BLaER1 (cell line): Measurements from ENCODE around the gene TYRO3.
"Not testable (repeated sequence)": the region's sequence is repeated elsewhere in the genome, so short reads cannot be mapped to it uniquely, and the experiment has no call there.

Source experiments
- H3K27ac ChIP-seq: shearing (Covaris generic); formaldehyde crosslinking; 2 replicates; pipeline ENCODE4 v1.8.1; 2022
- H3K27me3 ChIP-seq: shearing (Covaris generic); formaldehyde crosslinking; 2 replicates; pipeline ENCODE4 v1.8.1; 2022
- H3K36me3 ChIP-seq: shearing (Covaris generic); formaldehyde crosslinking; 2 replicates; pipeline ENCODE4 v1.8.1; 2022
- H3K4me1 ChIP-seq: shearing (Covaris generic); formaldehyde crosslinking; 2 replicates; pipeline ENCODE4 v1.8.1; 2022
- H3K4me2 ChIP-seq: shearing (Covaris generic); formaldehyde crosslinking; 2 replicates; pipeline ENCODE4 v1.8.1; 2022
- H3K4me3 ChIP-seq: shearing (Covaris generic); formaldehyde crosslinking; 2 replicates; pipeline ENCODE4 v1.8.1; 2022
- H3K9ac ChIP-seq: shearing (Covaris generic); formaldehyde crosslinking; 2 replicates; pipeline ENCODE4 v1.8.1; 2022
- H3K9me3 ChIP-seq: shearing (Covaris generic); formaldehyde crosslinking; 2 replicates; pipeline ENCODE4 v1.8.1; 2022
- H4K20me1 ChIP-seq: shearing (Covaris generic); formaldehyde crosslinking; 2 replicates; pipeline ENCODE4 v1.8.1; 2022
- Cebpa-rat ChIP-seq: shearing (Covaris generic); IDR thresholded peaks from 2 replicates; pipeline ENCODE4 v1.8.1; 2022

Gene TYRO3

DNA sequence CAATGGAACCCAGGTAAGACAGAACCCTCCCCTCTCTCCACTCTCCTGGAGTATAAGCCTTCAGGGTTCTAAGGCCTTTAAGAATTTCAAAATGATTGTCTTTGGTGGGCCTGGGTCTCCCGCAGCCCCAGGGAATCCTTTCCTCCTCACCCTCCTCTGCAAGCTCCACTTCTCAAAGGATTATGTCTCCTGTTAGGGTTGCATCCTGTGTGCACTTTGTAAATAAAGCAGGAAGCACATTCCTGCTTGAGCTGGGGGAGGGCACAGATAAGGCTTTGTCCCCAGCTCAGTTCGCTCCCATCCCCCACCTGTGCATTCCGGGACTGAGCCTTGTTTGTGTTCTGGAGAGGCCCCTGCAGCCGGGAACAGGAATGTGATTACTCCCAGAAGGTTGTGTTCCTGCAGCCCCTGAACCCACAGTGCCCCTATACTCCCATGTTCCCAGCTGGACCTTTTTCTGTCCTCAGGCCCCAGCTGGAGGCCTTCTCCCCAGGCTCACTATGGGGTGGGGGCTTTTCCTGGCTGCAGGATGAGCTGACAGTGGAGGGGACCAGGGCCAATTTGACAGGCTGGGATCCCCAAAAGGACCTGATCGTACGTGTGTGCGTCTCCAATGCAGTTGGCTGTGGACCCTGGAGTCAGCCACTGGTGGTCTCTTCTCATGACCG is 9.5 kb downstream of the TYRO3 start:
- Histone ChIP-seq H3K4me1 (peaks cover 13% of the 10 kb centered on the region), H3K9me3 (no peaks in the 10 kb centered on the region), H3K27me3 (no peaks in the 10 kb centered on the region), H3K4me3 (no peak overlapping the region), H3K27ac (no peak overlapping the region), H4K20me1 (no peaks in the 10 kb centered on the region), H3K9ac (no peak overlapping the region), H3K4me2 (no peak overlapping the region), H3K36me3 (0 out of 2 replicates have a peak, but pooled peaks cover 5% of the 10 kb centered on the region)
- TF ChIP-seq Cebpa-rat, result no peak

DNA sequence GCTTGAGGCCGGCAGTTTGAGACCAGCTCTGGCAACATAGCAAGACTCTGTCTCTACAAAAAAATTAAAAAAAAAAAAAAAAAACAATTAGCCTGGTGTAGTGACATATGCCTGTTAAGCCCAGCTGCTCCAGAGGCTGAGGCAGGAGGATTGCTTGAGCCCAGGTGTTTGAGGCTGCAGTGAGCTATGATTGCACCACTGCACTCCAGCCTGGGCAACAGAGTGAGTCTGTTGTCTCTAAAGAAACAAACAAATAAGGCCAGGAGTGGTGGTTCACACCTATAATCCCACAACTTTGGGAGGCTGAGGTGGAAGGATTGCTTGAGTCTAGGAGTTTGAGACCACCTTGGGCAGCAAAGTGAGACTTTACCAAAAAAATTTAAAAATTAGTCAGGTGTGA is 10.2 kb downstream of the TYRO3 start:
- H3K36me3 ChIP-seq, H3K27me3 ChIP-seq, H3K9ac ChIP-seq, H3K27ac ChIP-seq, H3K4me1 ChIP-seq, H3K4me3 ChIP-seq, H3K4me2 ChIP-seq, H4K20me1 ChIP-seq, H3K9me3 ChIP-seq: not testable (repeated sequence)

DNA sequence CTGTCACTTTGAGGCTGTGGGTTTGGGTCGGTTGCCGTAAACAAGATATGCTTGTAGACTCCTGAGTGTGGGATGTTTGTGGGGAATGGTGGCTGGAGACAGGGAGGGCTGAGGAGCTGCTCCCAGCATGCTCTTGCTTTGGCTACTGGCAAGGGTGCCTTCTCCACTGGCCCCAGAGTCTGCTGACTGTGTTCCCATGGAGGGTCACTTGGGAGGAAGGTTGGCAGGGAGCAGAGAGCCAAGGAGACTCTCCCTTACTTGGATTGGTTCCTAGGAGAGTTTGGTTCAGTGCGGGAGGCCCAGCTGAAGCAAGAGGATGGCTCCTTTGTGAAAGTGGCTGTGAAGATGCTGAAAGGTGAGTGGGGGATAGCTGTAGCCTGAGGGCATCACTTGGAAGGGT is 11.8 kb downstream of the TYRO3 start:
- no peaks in the 10 kb centered on the region for H3K4me1 ChIP-seq
- H3K27me3 ChIP-seq, result no peaks in the 10 kb centered on the region
- H3K36me3 ChIP-seq, result peaks cover 18% of the 10 kb centered on the region; the same call in 1 of the 2 replicates
- no peak overlapping the region for H3K27ac ChIP-seq
- H4K20me1 ChIP-seq, result no peaks in the 10 kb centered on the region
- H3K4me3 ChIP-seq, result no peak overlapping the region
- no peaks in the 10 kb centered on the region for H3K9me3 ChIP-seq
- H3K9ac ChIP-seq, result no peak overlapping the region
- no peak overlapping the region for H3K4me2 ChIP-seq
- TF ChIP-seq Cebpa-rat, result no peak

DNA sequence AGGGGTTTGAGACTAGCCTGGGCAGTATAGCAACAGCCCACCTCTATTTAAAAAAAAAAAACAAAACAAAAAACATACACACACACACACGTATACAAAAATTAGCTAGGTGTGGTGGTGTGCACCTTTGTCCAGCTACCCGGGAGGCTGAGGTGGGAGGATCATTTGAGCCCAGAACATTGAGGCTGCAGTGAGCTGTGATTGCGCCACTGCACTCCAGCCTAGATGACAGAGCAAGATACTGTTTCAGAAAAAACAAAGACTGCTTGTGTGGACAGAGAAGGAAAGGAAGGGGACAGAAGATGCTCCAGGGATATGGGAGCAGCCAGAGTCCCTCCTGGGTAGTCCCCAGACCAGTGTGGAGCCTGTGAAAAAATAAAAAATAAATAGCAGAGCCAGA is 12.9 kb downstream of the TYRO3 start:
- H3K4me1 ChIP-seq, result no peaks in the 10 kb centered on the region
- no peaks in the 10 kb centered on the region for H3K9me3 ChIP-seq
- no peak for TF ChIP-seq Cebpa-rat
- no peak overlapping the region for H3K27ac ChIP-seq
- H3K4me3 ChIP-seq, result no peak overlapping the region
- peaks cover 18% of the 10 kb centered on the region; the same call in 1 of the 2 replicates for H3K36me3 ChIP-seq
- no peak overlapping the region for H3K4me2 ChIP-seq
- no peaks in the 10 kb centered on the region for H4K20me1 ChIP-seq
- no peaks in the 10 kb centered on the region for H3K27me3 ChIP-seq
- no peak overlapping the region for H3K9ac ChIP-seq

DNA sequence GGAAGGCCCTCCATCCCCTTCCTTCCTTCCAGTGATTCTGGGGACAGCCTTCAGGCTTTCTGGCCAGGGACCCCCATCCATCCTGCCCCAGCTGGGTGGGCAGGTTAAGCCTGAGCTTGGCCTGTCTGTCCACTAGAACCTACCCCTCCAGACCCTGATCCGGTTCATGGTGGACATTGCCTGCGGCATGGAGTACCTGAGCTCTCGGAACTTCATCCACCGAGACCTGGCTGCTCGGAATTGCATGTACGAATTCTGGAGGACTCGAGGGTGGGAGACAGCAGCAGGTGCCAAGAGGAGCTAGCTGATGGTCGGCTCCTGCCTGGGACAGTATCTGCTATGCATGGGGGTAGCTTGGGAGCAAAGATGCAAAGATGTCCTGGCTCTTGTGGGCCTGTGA is 13.9 kb downstream of the TYRO3 start:
- Histone ChIP-seq H3K4me2 (no peak overlapping the region), H3K9me3 (no peaks in the 10 kb centered on the region), H3K27ac (no peak overlapping the region), H3K9ac (no peak overlapping the region), H3K4me3 (no peak overlapping the region), H3K36me3 (peaks cover 19% of the 10 kb centered on the region; the same call in 1 of the 2 replicates), H3K27me3 (no peaks in the 10 kb centered on the region), H3K4me1 (no peaks in the 10 kb centered on the region), H4K20me1 (no peaks in the 10 kb centered on the region)
- TF ChIP-seq Cebpa-rat, result no peak

DNA sequence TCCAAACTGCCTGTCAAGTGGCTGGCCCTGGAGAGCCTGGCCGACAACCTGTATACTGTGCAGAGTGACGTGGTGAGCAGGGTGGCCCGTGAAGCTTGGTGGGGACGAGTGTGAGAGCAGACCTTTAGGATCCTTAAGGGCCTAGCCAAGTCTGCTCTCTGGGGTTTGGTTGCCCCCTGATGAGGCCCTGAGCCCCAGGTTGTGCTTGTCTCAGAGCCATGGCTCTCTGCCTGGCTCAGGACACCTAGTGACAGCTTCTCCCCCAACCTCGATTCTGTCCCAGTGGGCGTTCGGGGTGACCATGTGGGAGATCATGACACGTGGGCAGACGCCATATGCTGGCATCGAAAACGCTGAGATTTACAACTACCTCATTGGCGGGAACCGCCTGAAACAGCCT is 14.4 kb downstream of the TYRO3 start:
- Histone ChIP-seq H3K4me3 (no peak overlapping the region), H4K20me1 (no peaks in the 10 kb centered on the region), H3K27ac (no peak overlapping the region), H3K36me3 (peaks cover 24% of the 10 kb centered on the region; the same call in 1 of the 2 replicates), H3K9ac (no peak overlapping the region), H3K27me3 (no peaks in the 10 kb centered on the region), H3K9me3 (no peaks in the 10 kb centered on the region), H3K4me1 (no peaks in the 10 kb centered on the region), H3K4me2 (no peak overlapping the region)
- TF ChIP-seq Cebpa-rat, result no peak

DNA sequence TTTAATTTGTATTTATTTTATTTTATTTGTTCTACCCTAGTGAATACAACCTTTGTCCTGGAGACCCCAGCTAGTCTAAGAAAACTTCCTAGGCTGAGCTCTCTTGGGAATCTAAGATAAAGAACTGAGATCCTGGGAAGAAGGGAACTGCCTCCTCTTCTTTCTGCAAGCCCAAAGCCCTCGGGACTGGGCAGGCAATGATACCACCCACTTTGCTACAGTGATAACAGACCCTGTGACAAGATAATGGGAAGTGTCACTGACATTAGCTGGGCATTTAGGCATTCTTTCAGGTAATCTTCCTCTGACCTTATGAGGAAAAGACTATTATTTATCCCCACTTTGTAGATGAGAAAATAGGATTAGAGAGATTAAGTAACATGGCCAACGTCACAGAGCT is 15.1 kb downstream of the TYRO3 start:
- Histone ChIP-seq H3K4me3 (no peak overlapping the region), H3K36me3 (peaks cover 25% of the 10 kb centered on the region; the same call in 1 of the 2 replicates)

DNA sequence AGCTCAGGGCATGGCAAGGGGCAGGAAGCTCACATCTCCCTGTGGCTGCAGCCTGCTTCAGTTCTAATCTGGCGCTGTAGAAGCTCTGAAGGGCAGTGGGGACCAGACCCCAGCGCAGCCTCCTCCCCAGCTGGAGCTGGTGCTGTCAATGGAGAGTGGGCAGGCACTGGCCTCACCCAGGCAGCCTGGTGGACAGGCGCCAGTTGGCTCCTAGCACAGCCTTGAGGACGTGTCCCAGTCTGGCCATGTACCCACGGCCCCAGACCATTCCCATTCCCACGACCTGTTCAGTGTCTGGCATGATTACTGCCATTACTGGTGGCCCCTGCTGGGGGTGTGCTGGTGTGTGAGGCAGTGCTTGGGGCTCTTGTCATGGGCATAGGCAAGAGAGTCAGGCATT is 16.3 kb downstream of the TYRO3 start:
- Histone ChIP-seq H4K20me1 (no peaks in the 10 kb centered on the region), H3K4me1 (no peaks in the 10 kb centered on the region), H3K9ac (no peak overlapping the region), H3K36me3 (peaks cover 25% of the 10 kb centered on the region; the same call in 1 of the 2 replicates), H3K4me2 (no peak overlapping the region), H3K9me3 (no peaks in the 10 kb centered on the region), H3K27ac (no peak overlapping the region), H3K27me3 (no peaks in the 10 kb centered on the region), H3K4me3 (no peak overlapping the region)
- no peak for TF ChIP-seq Cebpa-rat

More for the DNA sequence above, 15.1 kb downstream of the TYRO3 start:
- Histone ChIP-seq H3K4me1 (no peaks in the 10 kb centered on the region), H3K9me3 (no peaks in the 10 kb centered on the region), H3K27ac (no peak overlapping the region), H3K9ac (no peak overlapping the region), H3K27me3 (no peaks in the 10 kb centered on the region), H4K20me1 (no peaks in the 10 kb centered on the region), H3K4me2 (no peak overlapping the region)
- TF ChIP-seq Cebpa-rat, result no peak

DNA sequence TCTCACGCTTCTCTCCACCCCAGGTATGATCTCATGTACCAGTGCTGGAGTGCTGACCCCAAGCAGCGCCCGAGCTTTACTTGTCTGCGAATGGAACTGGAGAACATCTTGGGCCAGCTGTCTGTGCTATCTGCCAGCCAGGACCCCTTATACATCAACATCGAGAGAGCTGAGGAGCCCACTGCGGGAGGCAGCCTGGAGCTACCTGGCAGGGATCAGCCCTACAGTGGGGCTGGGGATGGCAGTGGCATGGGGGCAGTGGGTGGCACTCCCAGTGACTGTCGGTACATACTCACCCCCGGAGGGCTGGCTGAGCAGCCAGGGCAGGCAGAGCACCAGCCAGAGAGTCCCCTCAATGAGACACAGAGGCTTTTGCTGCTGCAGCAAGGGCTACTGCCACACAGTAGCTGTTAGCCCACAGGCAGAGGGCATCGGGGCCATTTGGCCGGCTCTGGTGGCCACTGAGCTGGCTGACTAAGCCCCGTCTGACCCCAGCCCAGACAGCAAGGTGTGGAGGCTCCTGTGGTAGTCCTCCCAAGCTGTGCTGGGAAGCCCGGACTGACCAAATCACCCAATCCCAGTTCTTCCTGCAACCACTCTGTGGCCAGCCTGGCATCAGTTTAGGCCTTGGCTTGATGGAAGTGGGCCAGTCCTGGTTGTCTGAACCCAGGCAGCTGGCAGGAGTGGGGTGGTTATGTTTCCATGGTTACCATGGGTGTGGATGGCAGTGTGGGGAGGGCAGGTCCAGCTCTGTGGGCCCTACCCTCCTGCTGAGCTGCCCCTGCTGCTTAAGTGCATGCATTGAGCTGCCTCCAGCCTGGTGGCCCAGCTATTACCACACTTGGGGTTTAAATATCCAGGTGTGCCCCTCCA is 19.1 kb downstream of the TYRO3 start:
- no peak overlapping the region for H3K4me3 ChIP-seq
- TF ChIP-seq Cebpa-rat, result no peak
- H3K4me2 ChIP-seq, result no peak overlapping the region
- H3K9me3 ChIP-seq, result no peaks in the 10 kb centered on the region
- no peaks in the 10 kb centered on the region for H3K4me1 ChIP-seq
- peaks cover 23% of the 10 kb centered on the region; the same call in 1 of the 2 replicates for H3K36me3 ChIP-seq
- H3K27ac ChIP-seq, result no peak overlapping the region
- no peak overlapping the region for H3K9ac ChIP-seq
- peaks cover 1% of the 10 kb centered on the region; the same call in 1 of the 2 replicates for H3K27me3 ChIP-seq
- H4K20me1 ChIP-seq, result no peaks in the 10 kb centered on the region

DNA sequence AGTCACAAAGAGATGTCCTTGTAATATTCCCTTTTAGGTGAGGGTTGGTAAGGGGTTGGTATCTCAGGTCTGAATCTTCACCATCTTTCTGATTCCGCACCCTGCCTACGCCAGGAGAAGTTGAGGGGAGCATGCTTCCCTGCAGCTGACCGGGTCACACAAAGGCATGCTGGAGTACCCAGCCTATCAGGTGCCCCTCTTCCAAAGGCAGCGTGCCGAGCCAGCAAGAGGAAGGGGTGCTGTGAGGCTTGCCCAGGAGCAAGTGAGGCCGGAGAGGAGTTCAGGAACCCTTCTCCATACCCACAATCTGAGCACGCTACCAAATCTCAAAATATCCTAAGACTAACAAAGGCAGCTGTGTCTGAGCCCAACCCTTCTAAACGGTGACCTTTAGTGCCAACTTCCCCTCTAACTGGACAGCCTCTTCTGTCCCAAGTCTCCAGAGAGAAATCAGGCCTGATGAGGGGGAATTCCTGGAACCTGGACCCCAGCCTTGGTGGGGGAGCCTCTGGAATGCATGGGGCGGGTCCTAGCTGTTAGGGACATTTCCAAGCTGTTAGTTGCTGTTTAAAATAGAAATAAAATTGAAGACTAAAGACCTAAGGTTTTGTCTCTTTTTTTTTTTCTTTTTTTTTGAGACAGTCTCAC is 19.8 kb downstream of the TYRO3 start:
- H3K4me2 ChIP-seq, result no peak overlapping the region
- H4K20me1 ChIP-seq, result no peaks in the 10 kb centered on the region
- H3K9ac ChIP-seq, result no peak overlapping the region
- TF ChIP-seq Cebpa-rat, result no peak
- no peak overlapping the region for H3K27ac ChIP-seq
- no peaks in the 10 kb centered on the region for H3K4me1 ChIP-seq
- peaks cover 16% of the 10 kb centered on the region; the same call in 1 of the 2 replicates for H3K36me3 ChIP-seq
- H3K27me3 ChIP-seq, result peaks cover 9% of the 10 kb centered on the region
- H3K4me3 ChIP-seq, result no peak overlapping the region
- H3K9me3 ChIP-seq, result no peaks in the 10 kb centered on the region
